ENCODE data around the gene UBIAD1.

GRCh38 chr1:11301601-11302000 is 28.6 kb downstream of the UBIAD1 start:
- TF ChIP-seq CTCF (IDR thresholded peaks at IDR 0.05) (no peak), POLR2A (IDR thresholded peaks at IDR 0.05) (no peak)
